DND-41 (cell line): ENCODE measurements around the gene DGKB.

Experiments used
- ATAC-seq: fragments of 200-7000 bp; cut with Tn5 transposase; 3 replicates; pipeline ENCODE4 v1.9.1; 2021; ENCODE audit warnings: low read depth; ENCODE audit not compliant: insufficient read depth
- DNase-seq: peaks from one replicate; pipeline ENCODE4 v3.0.0-alpha.2; 2020
- H2AFZ ChIP-seq: 2 replicates; pipeline ENCODE4 v1.6.0; 2012; ENCODE audit warnings: low read depth, low read length
- H3K27ac ChIP-seq: 2 replicates; pipeline ENCODE4 v1.5.1; 2012; ENCODE audit warnings: low read length, inconsistent platforms
- H3K27me3 ChIP-seq: fragments of 200-600 bp; sonication (generic); 2 replicates; pipeline ENCODE4 v1.6.0; 2012; ENCODE audit warnings: low read length, mild to moderate bottlenecking, inconsistent platforms; ENCODE audit not compliant: insufficient read depth, poor library complexity
- H3K36me3 ChIP-seq: 2 replicates; pipeline ENCODE4 v1.5.1; 2012; ENCODE audit warnings: low read length, inconsistent platforms; ENCODE audit not compliant: insufficient read depth
- H3K4me1 ChIP-seq: 2 replicates; pipeline ENCODE4 v1.5.1; 2012; ENCODE audit warnings: mild to moderate bottlenecking, low read length; ENCODE audit not compliant: insufficient read depth
- H3K4me2 ChIP-seq: 2 replicates; pipeline ENCODE4 v1.6.0; 2012; ENCODE audit warnings: mild to moderate bottlenecking, moderate library complexity, low read length, inconsistent platforms; ENCODE audit not compliant: insufficient read depth
- H3K4me3 ChIP-seq, 2 experiments: fragments of 200-600 bp in 1 of 2; shearing (Covaris generic) in 1 of 2; 2 replicates each; pipeline ENCODE4 v1.5.1; 2012 to 2016; ENCODE audit warnings: inconsistent platforms in 2 of 2, low read length in 2 of 2, mild to moderate bottlenecking in 2 of 2, low read depth in 1 of 2, moderate library complexity in 1 of 2
- H3K79me2 ChIP-seq: 2 replicates; pipeline ENCODE4 v1.6.0; 2012; ENCODE audit warnings: low read length, inconsistent platforms; ENCODE audit not compliant: insufficient read depth
- H3K9ac ChIP-seq: 2 replicates; pipeline ENCODE4 v1.6.0; 2012; ENCODE audit warnings: low read depth, mild to moderate bottlenecking, inconsistent platforms, low read length, moderate library complexity
- H3K9me3 ChIP-seq: 2 replicates; pipeline ENCODE4 v1.5.1; 2012; ENCODE audit warnings: low read length, moderate library complexity, mild to moderate bottlenecking, inconsistent platforms; ENCODE audit not compliant: insufficient read depth, severe bottlenecking
- H4K20me1 ChIP-seq: 2 replicates; pipeline ENCODE4 v1.6.0; 2012; ENCODE audit warnings: low read length; ENCODE audit not compliant: insufficient read depth
- CTCF ChIP-seq: IDR thresholded peaks from 2 replicates; pipeline ENCODE4 v1.5.1; 2012; ENCODE audit warnings: borderline replicate concordance, low read length, moderate library complexity, mild to moderate bottlenecking; ENCODE audit not compliant: poor library complexity, severe bottlenecking; ENCODE audit errors: extremely low read depth
- EZH2 ChIP-seq: IDR thresholded peaks from 3 replicates; pipeline ENCODE4 v1.6.1; 2012; ENCODE audit warnings: borderline replicate concordance, low read depth, mild to moderate bottlenecking, moderate library complexity, low read length, inconsistent platforms; ENCODE audit not compliant: severe bottlenecking

The DGKB gene

GRCh38 chr7:14322724-14323123 is 579.8 kb downstream of the DGKB start:
- H3K36me3 ChIP-seq: no peaks in the 10 kb centered on the region
- DNase-seq: no peak
- ATAC-seq: no peak
- H3K4me1 ChIP-seq: no peaks in the 10 kb centered on the region
- H3K79me2 ChIP-seq: no peaks in the 10 kb centered on the region
- TF ChIP-seq EZH2: no peak
- TF ChIP-seq CTCF: no peak
- peaks cover 2% of the 10 kb centered on the region for H3K9me3 ChIP-seq
- H2AFZ ChIP-seq: no peak overlapping the region
- no peak overlapping the region for H3K27ac ChIP-seq
- no peaks in the 10 kb centered on the region for H4K20me1 ChIP-seq
- H3K4me2 ChIP-seq: no peak overlapping the region
- no peaks in the 10 kb centered on the region for H3K27me3 ChIP-seq
- no peak overlapping the region for H3K9ac ChIP-seq
- H3K4me3 ChIP-seq: no peak overlapping the region

- Histone ChIP-seq H3K4me3 (no peak overlapping the region), H3K36me3 (no peaks in the 10 kb centered on the region), H2AFZ (no peak overlapping the region), H3K27me3 (no peaks in the 10 kb centered on the region), H3K27ac (no peak overlapping the region), H3K9ac (no peak overlapping the region), H3K79me2 (no peaks in the 10 kb centered on the region), H3K9me3 (peaks cover 2% of the 10 kb centered on the region), H4K20me1 (no peaks in the 10 kb centered on the region), H3K4me1 (no peaks in the 10 kb centered on the region), H3K4me2 (no peak overlapping the region)
- ATAC-seq (no peak), DNase-seq (no peak)
- TF ChIP-seq CTCF (no peak), EZH2 (no peak)
These were observed 580.6 kb downstream of the DGKB start for GRCh38 chr7:14321947-14322346.

- Histone ChIP-seq H3K9ac (no peak overlapping the region), H3K4me1 (no peaks in the 10 kb centered on the region), H2AFZ (no peak overlapping the region), H3K9me3 (no peaks in the 10 kb centered on the region), H3K4me2 (no peak overlapping the region), H3K4me3 (no peak overlapping the region), H3K27me3 (no peaks in the 10 kb centered on the region), H3K36me3 (no peaks in the 10 kb centered on the region), H3K27ac (no peak overlapping the region), H3K79me2 (no peaks in the 10 kb centered on the region), H4K20me1 (no peaks in the 10 kb centered on the region)
- no peak for TF ChIP-seq EZH2
- no peak for TF ChIP-seq CTCF
- DNase-seq (no peak), ATAC-seq (no peak)
These were observed 593.1 kb downstream of the DGKB start for GRCh38 chr7:14309432-14309831.

DNA sequence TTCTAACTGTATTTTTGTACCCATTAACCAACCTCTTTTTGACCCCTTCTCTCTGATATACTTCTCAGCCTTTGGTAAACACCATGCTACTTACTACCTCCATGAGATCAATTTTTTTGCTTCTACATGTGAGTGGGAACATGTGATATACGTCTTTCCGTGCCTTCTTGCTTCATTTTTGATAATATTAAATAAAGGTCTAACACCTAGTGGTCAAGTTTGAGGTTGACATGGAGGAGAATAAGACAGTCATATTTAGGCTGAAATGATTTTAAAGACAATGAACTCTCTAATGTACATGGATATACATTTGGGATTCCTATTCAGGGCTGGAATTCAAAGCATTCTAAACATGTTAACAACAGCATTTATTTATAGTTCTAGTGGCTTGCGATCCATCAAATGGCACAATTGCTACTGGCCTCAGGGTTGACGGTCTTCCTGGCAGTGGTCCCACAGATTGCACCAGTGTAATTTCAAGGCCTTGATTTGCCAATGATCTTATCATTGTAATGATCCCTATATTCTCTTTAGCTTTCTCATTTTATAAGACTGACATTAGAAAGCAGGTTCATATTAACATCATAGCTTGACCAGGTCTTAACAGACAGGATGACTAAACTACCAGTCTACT is 597.2 kb downstream of the DGKB start:
- H3K27me3 ChIP-seq: no peaks in the 10 kb centered on the region
- H3K4me3 ChIP-seq: no peak overlapping the region
- H3K9ac ChIP-seq: no peak overlapping the region
- no peaks in the 10 kb centered on the region for H3K9me3 ChIP-seq
- no peaks in the 10 kb centered on the region for H3K79me2 ChIP-seq
- no peak overlapping the region for H2AFZ ChIP-seq
- no peaks in the 10 kb centered on the region for H3K36me3 ChIP-seq
- DNase-seq (no peak), ATAC-seq (no peak)
- no peak overlapping the region for H3K27ac ChIP-seq
- no peaks in the 10 kb centered on the region for H4K20me1 ChIP-seq
- no peaks in the 10 kb centered on the region for H3K4me1 ChIP-seq
- H3K4me2 ChIP-seq: no peak overlapping the region
- no peak for TF ChIP-seq EZH2
- no peak for TF ChIP-seq CTCF
